Measurements from ENCODE around the gene FADS1.

- TF ChIP-seq, protein P1, sequence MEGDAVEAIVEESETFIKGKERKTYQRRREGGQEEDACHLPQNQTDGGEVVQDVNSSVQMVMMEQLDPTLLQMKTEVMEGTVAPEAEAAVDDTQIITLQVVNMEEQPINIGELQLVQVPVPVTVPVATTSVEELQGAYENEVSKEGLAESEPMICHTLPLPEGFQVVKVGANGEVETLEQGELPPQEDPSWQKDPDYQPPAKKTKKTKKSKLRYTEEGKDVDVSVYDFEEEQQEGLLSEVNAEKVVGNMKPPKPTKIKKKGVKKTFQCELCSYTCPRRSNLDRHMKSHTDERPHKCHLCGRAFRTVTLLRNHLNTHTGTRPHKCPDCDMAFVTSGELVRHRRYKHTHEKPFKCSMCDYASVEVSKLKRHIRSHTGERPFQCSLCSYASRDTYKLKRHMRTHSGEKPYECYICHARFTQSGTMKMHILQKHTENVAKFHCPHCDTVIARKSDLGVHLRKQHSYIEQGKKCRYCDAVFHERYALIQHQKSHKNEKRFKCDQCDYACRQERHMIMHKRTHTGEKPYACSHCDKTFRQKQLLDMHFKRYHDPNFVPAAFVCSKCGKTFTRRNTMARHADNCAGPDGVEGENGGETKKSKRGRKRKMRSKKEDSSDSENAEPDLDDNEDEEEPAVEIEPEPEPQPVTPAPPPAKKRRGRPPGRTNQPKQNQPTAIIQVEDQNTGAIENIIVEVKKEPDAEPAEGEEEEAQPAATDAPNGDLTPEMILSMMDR (IDR thresholded peaks at IDR 0.05): no peak
- TF ChIP-seq POLR2A (IDR thresholded peaks at IDR 0.05): no peak
These were observed 48.3 kb downstream of the FADS1 start for GRCh38 chr11:61768376-61769076.

Data from esophagus squamous epithelium (tissue), 4 donors.